Neural cell (in vitro differentiated cells): ENCODE data around the gene POLD1. TPM values are rescaled to one million over a fixed set of nuclear protein-coding genes. Genes with fewer than 3 reads are reported as not detected.

Experiments used
- H2AFZ ChIP-seq: fragments of 200-600, 300-800 bp; sonication (generic), shearing (Covaris generic); 2 replicates; pipeline ENCODE4 v1.6.0; 2014; ENCODE audit warnings: low read depth, mild to moderate bottlenecking, antibody characterized with exemption, low read length, moderate library complexity
- H3F3A ChIP-seq: fragments of 200-600 bp; shearing (Covaris generic); 2 replicates; pipeline ENCODE4 v1.6.1; 2016; ENCODE audit warnings: mild to moderate bottlenecking, moderate library complexity, mixed read lengths, antibody characterized with exemption, low read length; ENCODE audit not compliant: insufficient read depth, poor library complexity, severe bottlenecking
- H3K27ac ChIP-seq: fragments of 200-600, 300-800 bp; sonication (generic), shearing (Covaris generic); 2 replicates; pipeline ENCODE4 v1.5.1; 2014; ENCODE audit warnings: mild to moderate bottlenecking, low read length, moderate library complexity
- H3K27me3 ChIP-seq: fragments of 300-800, 200-600 bp; sonication (generic), shearing (Covaris generic); 2 replicates; pipeline ENCODE4 v1.6.0; 2014; ENCODE audit warnings: mild to moderate bottlenecking, low read depth, low read length, moderate library complexity; ENCODE audit not compliant: insufficient read depth
- H3K36me3 ChIP-seq: fragments of 300-800, 200-600 bp; sonication (generic), shearing (Covaris generic); 2 replicates; pipeline ENCODE4 v1.5.1; 2014; ENCODE audit warnings: mild to moderate bottlenecking, antibody characterized with exemption, low read length, moderate library complexity; ENCODE audit not compliant: insufficient read depth
- H3K4me2 ChIP-seq: fragments of 300-800, 200-600 bp; sonication (generic), shearing (Covaris generic); 2 replicates; pipeline ENCODE4 v1.6.0; 2014; ENCODE audit warnings: mild to moderate bottlenecking, low read length
- H3K4me3 ChIP-seq: fragments of 300-800, 200-600 bp; sonication (generic), shearing (Covaris generic); 2 replicates; pipeline ENCODE4 v1.5.1; 2014; ENCODE audit warnings: mild to moderate bottlenecking, low read length, moderate library complexity
- H3K79me2 ChIP-seq: fragments of 200-600 bp; shearing (Covaris generic); replicated peaks from 2 replicates; pipeline ENCODE4 v1.6.0; 2014; ENCODE audit warnings: mild to moderate bottlenecking, low read length, moderate library complexity; ENCODE audit not compliant: insufficient read depth
- H3K9ac ChIP-seq: fragments of 300-800, 200-600 bp; sonication (generic), shearing (Covaris generic); 2 replicates; pipeline ENCODE4 v1.6.1; 2016; ENCODE audit warnings: mild to moderate bottlenecking, low read length, mixed read lengths
- H3K9me2 ChIP-seq: fragments of 200-600 bp; shearing (Covaris generic); 2 replicates; pipeline ENCODE4 v1.6.1; 2016; ENCODE audit warnings: mild to moderate bottlenecking, low read length, mixed read lengths; ENCODE audit not compliant: insufficient read depth
- H3K9me3 ChIP-seq: fragments of 200-600, 300-800 bp; sonication (generic), shearing (Covaris generic); 2 replicates; pipeline ENCODE4 v1.6.1; 2016; ENCODE audit warnings: mild to moderate bottlenecking, mixed run types, low read length, moderate library complexity, mixed read lengths
- H4K20me1 ChIP-seq: fragments of 200-600 bp; shearing (Covaris generic); 2 replicates; pipeline ENCODE4 v1.6.1; 2016; ENCODE audit warnings: mild to moderate bottlenecking, mixed run types; ENCODE audit not compliant: insufficient read depth
- EP300 ChIP-seq: fragments of 450-650 bp; conservative IDR thresholded peaks from 2 replicates; pipeline ENCODE4 v1.6.1; 2014; ENCODE audit warnings: antibody characterized with exemption, mild to moderate bottlenecking, moderate library complexity; ENCODE audit not compliant: poor library complexity, severe bottlenecking
- EZH2 ChIP-seq: fragments of 200-600, 300-800 bp; shearing (Covaris generic), sonication (generic); IDR thresholded peaks from 2 replicates; pipeline ENCODE4 v1.6.1; 2014; ENCODE audit warnings: antibody characterized with exemption, low read length, borderline replicate concordance, mild to moderate bottlenecking; ENCODE audit not compliant: insufficient read depth, poor library complexity, severe bottlenecking
- MXI1 ChIP-seq: fragments of 450-650 bp; conservative IDR thresholded peaks from 2 replicates; pipeline ENCODE4 v1.6.1; 2014; ENCODE audit warnings: antibody characterized with exemption, mild to moderate bottlenecking; ENCODE audit not compliant: poor library complexity, severe bottlenecking
- POLR2AphosphoS5 ChIP-seq: IDR thresholded peaks from 2 replicates; pipeline ENCODE4 v1.6.1; 2012
- RAD21 ChIP-seq: fragments of 450-650 bp; conservative IDR thresholded peaks from 2 replicates; pipeline ENCODE4 v1.6.1; 2014; ENCODE audit warnings: antibody characterized with exemption, mild to moderate bottlenecking, moderate library complexity
- REST ChIP-seq: IDR thresholded peaks from 2 replicates; pipeline ENCODE4 v1.6.1; 2012; ENCODE audit warnings: borderline replicate concordance
- SMC3 ChIP-seq: fragments of 450-650 bp; conservative IDR thresholded peaks from 2 replicates; pipeline ENCODE4 v1.6.1; 2014; ENCODE audit warnings: antibody characterized with exemption, mild to moderate bottlenecking, moderate library complexity; ENCODE audit not compliant: poor library complexity
- TAF1 ChIP-seq: IDR thresholded peaks from 2 replicates; pipeline ENCODE4 v1.6.1; 2012; ENCODE audit warnings: low read depth
- polyA plus RNA-seq: library from polyadenylated mRNA; depleted of rRNA; stranded (reverse); fragments of >200 nt; gene quantifications from 2 replicates; pipeline ENCODE4 v1.2.3, GENCODE V29; 2014
- TF ChIP-seq, protein P1 (sequence below): fragments of 450-650 bp; IDR thresholded peaks from 2 replicates; pipeline ENCODE4 v1.5.1; 2014; ENCODE audit warnings: antibody characterized with exemption, mild to moderate bottlenecking, moderate library complexity; ENCODE audit not compliant: poor library complexity, severe bottlenecking

POLD1 gene
- polyA plus RNA-seq, 1 donor from 2014 or later: 13.1 TPM

DNA sequence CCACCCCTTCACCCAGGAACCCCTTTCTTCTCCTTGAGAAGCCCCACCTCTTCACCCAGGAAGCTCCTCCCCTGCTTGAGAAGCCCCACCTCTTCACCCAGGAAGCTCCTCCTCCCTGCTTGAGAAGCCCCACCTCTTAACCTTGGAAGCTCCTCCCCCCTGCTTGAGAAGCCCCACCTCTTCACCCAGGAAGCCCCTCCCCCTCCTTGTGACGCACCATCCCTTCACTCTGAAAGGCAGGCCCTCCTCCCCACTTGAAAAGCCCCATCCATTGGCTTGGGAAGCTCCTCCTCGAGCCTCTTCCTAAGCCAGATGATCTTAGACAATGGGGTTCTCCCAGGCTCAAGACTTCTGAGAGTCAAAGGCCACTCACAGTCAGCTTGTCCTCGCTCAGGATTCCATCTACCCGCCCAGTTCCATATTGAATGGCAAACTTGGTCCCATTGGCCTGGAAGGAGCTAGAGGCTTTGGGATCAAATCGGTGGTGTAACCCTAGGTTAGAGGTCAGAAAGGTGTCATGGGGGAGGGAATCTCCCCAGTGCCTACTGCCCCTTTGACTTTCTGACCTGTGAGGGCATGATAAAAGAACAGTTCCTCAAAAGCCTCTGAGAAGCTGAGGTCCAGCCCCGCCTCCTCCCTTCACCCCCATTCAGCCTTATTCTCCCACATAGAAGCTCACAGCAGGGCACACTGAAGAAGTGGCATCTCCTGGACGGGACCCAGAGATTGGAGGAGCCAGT, 22.7 kb upstream of the POLD1 start:
- no peak overlapping the region for H3K9ac ChIP-seq
- H3K27me3 ChIP-seq: no peaks in the 10 kb centered on the region
- H3F3A ChIP-seq: no peaks in the 10 kb centered on the region
- H3K9me3 ChIP-seq: no peaks in the 10 kb centered on the region
- H4K20me1 ChIP-seq: no peaks in the 10 kb centered on the region
- H3K36me3 ChIP-seq: no peaks in the 10 kb centered on the region
- no peak overlapping the region for H3K4me3 ChIP-seq
- no peak overlapping the region for H3K4me2 ChIP-seq
- no peak overlapping the region for H3K27ac ChIP-seq
- H2AFZ ChIP-seq: no peak overlapping the region
- TF ChIP-seq, protein P1, sequence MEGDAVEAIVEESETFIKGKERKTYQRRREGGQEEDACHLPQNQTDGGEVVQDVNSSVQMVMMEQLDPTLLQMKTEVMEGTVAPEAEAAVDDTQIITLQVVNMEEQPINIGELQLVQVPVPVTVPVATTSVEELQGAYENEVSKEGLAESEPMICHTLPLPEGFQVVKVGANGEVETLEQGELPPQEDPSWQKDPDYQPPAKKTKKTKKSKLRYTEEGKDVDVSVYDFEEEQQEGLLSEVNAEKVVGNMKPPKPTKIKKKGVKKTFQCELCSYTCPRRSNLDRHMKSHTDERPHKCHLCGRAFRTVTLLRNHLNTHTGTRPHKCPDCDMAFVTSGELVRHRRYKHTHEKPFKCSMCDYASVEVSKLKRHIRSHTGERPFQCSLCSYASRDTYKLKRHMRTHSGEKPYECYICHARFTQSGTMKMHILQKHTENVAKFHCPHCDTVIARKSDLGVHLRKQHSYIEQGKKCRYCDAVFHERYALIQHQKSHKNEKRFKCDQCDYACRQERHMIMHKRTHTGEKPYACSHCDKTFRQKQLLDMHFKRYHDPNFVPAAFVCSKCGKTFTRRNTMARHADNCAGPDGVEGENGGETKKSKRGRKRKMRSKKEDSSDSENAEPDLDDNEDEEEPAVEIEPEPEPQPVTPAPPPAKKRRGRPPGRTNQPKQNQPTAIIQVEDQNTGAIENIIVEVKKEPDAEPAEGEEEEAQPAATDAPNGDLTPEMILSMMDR: no peak
- TF ChIP-seq SMC3: no peak
- TF ChIP-seq MXI1: no peak
- TF ChIP-seq EP300: no peak
- no peak for TF ChIP-seq REST
- TF ChIP-seq POLR2AphosphoS5: no peak
- no peak for TF ChIP-seq TAF1
- TF ChIP-seq EZH2: no peak
- TF ChIP-seq RAD21: no peak
- no peaks in the 10 kb centered on the region for H3K79me2 ChIP-seq
- H3K9me2 ChIP-seq: no peaks in the 10 kb centered on the region

GRCh38 chr19:50362030-50362412, 22.1 kb upstream of the POLD1 start:
- Histone ChIP-seq H3K27ac (no peak overlapping the region), H3K9ac (no peak overlapping the region), H4K20me1 (no peaks in the 10 kb centered on the region), H3K27me3 (no peaks in the 10 kb centered on the region), H3K9me2 (no peaks in the 10 kb centered on the region), H3F3A (no peaks in the 10 kb centered on the region), H3K79me2 (no peaks in the 10 kb centered on the region), H3K9me3 (no peaks in the 10 kb centered on the region), H3K36me3 (no peaks in the 10 kb centered on the region), H3K4me2 (no peak overlapping the region), H2AFZ (no peak overlapping the region), H3K4me3 (no peak overlapping the region)
- TF ChIP-seq POLR2AphosphoS5 (no peak), EP300 (no peak), RAD21 (no peak), SMC3 (no peak), MXI1 (no peak), EZH2 (no peak), TAF1 (no peak), REST (no peak)
- TF ChIP-seq, protein P1: no peak
